SK-N-DZ (cell line): ENCODE results near the gene ALDH1L1.

Experiments
- DNase-seq: peaks from one replicate; pipeline ENCODE4 v3.0.0-alpha.2; 2015; ENCODE audit warnings: low spot score

ALDH1L1 gene

DNA sequence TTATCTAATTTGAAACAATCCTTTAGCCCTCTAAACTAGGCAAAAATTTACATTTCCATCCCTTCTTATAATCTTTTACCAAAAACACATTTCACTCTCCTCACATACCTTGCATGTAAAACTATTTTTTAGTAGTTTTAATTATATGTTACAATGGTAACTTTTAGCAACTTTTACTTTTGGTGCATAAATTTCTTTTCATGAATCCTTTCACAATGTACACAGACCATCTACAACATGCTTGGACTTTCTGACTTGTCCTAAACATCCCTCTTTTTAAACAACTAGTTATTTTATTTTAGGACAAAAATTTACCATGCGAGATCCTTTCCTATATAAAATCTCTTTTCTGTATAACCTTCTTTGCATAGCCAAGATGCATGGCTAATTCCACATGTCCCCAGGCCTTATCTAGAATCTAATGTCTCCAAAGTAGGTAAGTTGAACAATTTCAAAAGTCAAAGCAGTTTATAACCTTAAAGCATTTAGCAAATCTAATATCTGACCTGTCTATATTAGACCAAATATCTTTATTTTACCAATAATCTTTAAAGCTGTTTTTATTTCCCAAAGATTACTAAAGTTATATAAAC is 14.4 kb upstream of the ALDH1L1 start:
- DNase-seq, result no peak

DNA sequence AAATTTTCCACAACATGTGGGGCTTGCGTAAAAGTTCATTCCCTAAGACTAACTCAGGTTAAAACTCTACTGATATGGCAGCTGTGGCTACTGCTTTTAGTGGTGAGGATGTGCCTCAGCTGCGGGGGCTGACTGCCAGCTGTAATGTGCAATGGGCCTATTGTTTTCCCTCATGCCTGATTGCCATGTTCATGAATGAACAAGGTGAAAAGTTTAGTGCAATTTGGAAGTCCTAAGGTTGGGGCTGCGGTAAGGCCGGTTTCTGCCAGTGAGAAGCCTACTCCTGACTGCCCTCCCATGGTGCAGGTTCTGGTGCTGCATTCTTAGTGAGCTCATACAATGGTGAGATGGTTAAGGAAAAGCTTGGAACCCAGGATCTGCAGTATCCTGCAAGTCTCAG is 10.9 kb upstream of the ALDH1L1 start:
- DNase-seq, result no peak

DNA sequence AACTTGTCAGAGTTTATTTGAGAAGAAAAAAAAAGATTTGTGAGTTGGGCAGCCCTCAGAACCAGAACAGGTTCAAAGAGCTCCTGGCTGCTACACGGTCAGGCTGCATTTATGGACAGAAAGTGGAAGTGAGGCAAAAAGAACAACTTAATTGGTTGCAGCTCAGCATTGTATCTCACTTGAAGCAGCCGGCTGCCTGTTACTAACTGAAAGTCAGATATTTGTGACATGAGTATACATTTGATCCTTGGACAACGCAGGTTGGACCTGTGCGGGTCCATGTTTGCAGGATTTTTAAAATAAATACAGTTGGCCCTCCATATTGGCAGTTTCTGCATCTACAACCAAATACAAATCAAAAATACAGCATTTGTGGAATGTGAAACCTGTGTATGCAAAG is 7.5 kb upstream of the ALDH1L1 start:
- DNase-seq, result no peak

DNA sequence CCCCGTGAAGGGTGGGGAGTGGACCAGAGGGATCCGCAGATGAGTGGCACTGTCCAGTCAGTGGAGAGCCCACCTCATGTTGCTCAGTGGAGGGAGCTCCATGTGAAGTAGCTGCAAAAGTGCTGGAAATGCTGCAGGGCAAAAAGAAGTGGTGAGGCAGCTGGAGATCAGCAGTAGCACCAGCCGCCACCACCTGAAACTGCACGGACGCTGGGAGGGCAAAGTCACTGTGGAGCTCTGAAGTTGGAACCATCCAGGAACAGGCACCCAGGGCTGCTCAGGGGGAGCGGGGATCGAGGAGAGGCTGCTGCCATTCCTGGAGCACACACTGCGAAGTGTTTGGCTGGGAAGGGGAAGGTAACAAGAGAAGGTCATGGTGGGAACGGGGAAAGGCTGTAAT is 6.4 kb upstream of the ALDH1L1 start:
- no peak for DNase-seq

DNA sequence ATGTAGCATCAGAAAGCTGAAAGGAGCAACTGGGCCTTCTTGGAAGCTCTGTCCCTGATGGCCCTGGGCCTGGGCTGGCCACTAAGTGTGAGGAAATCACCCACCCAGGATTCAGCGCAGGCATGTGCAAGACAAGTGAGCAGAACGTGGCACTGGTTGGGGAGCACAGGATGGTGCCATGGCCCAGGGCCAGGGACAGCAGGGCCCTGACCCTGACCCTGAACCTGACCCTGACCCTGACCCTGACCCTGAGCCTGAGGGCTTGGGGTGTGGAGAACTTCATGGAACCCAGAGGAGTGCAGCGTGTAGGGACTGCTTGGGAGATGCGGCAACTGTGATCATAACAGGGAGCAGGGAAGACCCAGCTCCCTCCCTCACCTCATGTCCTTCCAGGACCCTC is 5.9 kb upstream of the ALDH1L1 start:
- DNase-seq, result no peak

DNA sequence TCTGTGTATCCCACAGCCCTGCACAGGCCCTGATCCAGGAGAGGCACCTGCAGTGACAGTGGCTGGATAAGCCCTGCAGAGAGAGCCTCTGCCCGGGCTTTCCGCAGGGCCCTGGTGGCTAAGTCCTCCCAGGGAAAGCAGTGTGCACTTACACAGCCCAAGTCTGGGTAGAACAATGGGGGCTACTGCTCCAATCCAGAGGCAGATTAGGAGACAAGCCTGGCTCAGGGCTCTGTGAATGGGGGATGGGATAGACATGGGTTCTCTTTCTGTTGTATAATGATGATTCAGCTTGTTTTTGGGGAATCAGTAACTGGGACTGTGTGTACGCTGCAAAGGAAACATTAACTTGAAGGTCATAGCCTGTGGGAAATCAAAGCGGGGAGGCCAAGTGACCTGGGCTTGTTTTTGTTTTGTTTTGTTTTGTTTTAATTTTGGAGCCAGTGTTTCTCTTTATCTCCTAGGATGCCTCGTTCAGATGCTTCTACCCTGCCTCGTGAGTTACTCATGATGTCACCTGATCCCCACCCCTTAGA is 4.1 kb upstream of the ALDH1L1 start:
- no peak for DNase-seq

DNA sequence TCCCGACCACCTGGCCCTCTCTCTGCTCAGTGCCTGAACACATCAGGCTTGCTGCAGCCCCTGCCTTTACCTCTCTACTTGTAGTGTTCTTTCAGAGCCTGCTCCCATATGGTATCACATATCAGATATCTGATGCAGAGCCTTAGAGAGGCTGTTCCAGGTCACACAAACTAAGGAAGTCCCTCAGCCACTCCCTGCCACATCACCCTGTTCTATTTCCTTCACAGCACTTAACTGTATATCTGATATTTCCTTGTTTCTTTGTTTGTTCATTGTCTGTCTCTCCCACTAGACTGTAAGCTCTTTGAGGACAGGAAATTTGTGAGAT is 976 bp upstream of the ALDH1L1 start:
- no peak for DNase-seq

DNA sequence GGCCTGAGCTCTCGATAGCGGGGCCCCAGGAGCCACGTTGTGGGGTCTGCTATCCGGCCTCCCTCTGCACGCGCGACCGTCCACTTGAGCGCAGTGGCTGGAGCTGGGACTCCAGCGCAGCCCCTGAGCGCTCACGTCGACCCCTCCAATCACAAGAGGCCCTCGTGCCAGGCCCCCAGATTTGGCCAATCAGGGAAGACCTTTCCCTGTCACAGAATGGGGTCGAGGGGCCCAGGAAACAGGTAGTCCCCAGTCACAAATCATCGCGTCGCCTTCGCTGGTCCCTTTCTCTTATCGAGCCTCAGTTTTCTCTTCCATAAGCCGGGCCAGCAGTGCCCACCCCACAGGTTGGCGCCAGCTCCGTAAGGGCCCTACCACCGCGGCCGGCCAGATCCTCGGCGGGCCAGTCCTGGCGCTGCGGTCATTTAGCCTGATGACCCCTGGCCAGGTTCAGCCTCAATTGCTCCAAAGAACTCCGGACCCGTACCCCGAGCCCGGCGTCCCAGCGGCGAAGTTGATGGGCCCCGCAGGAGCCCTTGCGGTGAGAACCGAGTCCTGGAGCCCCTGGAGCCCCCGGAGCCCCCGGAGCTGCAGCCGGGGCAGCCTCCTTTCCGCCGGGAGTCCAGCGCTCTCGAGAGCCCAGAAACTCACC is 435 bp downstream of the ALDH1L1 start:
- DNase-seq, result no peak

DNA sequence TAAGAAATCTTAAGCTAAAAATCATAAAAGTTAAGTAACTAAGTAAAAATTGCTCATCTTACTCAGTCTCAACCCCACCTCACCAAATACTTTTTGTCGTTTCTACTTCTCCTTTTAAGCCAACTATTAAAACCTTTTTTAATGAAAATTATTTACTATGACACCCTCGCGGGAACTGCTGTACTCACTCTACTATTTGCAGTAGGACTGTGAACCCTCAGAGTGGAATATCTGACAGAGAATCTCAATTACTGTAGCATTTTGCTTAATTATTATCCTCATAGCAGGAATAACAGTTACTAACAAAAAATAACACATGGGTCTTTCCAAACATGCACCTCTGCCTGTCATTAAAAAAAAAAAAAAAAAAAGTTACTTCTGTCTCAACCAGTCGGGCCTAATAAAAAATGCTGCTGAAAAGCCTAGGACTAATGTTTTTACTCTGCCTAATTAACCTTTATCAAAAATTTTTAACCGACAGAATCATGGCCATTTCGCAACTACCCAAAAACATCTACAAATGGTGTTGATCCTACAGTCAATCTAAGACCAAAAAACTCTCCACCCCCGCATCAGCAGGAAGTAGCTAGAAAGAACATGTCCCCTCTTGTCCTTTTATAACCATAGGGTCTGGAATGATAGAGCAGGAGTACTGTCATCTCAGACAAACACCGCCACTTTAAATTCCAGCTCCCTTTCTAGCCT is 10.2 kb downstream of the ALDH1L1 start:
- no peak for DNase-seq

DNA sequence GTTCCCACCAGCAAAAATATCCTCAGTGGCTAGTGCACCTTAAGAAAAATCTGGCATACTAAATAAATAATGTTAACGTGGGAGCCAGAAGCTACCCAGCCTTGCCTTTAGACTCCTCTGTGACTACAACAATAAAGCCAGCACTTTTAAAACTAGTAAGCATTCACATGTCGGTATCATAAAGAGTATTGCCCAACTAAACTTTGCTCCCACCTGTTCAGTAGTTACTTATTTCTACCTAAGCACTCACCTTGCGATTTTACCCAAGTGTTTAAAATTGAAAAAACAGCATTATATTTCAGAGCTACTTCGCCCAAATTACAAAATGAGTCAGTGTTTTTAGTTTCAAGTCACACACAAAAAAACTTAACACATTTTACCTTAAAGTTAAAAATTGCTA is 12.8 kb downstream of the ALDH1L1 start:
- no peak for DNase-seq

DNA sequence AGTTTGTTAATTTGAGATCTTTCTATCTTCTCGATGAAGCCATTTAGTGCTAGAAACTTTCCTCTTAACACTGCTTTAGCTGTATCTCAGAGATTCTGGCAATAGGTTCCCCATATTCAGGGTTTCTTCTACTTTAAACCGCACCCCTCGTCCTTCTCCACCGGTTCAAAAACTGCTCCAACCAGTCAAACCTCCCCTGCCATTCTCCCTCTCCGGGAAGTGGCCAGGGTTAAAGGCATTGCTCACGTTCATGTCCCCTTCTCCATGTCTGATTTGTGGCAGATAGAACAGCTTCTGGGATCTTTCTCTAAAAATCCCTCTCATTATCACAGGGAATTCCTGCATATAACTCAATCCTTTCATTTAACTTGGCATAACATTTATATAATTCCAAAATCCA is 14.4 kb downstream of the ALDH1L1 start:
- DNase-seq, result no peak

DNA sequence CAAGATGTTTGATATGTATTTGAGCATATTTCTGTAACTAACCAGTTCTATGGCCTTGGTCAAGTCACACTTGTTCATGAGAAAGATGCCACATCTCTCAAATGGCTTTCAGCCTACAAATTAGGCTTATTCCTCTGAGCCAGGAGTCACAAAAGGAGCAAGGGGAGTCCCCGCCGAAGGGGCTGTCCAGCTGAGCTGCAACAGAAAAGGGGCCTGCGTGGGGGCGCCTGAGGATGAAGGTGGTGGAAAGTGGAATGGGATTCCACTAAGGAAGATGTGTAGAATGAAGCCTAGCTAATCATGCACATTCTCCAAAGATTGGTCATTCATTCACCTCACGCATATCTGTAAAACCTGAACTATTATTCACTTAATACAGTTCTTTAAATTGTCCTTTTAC is 19.1 kb downstream of the ALDH1L1 start:
- no peak for DNase-seq

DNA sequence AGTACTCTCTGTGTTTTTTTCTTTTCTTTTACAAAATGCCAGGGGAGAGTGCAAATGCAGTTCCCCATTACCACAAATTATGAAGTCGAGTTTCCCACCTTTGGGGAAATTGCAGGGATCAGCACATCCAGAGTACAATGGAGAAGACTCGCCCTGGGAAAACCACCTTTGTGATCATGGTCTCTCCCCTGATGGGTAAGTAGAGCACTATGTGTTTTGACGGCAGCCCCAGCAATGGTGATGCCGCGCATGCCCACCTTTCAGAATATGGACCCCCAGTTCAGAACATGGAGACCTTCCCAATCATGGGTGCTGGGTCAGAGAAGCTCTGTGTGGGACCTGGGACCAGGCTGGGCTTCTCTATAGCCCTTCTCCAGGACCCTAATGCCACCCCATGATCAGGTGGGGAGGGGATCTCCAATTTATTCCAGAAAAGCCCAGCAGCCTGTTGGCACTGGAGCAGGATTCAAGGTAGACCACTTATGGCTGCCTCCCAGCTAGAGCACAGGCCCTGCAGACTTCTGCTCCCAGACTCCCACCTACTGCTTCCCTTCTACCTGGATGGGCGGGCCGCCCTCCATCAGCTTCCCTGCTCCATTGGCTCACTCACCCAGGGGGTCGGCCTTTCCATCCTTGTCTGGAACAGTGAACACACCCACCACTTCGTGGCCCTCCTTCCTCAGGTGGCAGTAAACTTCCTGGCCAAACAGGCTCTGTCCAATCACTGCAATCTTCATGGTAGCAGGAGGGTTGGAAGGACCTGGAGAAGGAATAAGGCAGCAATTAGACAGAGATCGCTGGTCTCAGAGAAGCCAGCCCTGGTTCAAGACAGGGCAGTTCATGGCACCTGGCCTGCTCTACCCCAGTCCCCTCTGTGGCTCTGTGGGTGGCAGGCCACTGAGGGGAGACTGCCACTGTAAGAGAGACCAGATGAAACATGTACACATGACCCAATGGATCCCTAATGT is 19.9 kb downstream of the ALDH1L1 start:
- DNase-seq, result no peak

DNA sequence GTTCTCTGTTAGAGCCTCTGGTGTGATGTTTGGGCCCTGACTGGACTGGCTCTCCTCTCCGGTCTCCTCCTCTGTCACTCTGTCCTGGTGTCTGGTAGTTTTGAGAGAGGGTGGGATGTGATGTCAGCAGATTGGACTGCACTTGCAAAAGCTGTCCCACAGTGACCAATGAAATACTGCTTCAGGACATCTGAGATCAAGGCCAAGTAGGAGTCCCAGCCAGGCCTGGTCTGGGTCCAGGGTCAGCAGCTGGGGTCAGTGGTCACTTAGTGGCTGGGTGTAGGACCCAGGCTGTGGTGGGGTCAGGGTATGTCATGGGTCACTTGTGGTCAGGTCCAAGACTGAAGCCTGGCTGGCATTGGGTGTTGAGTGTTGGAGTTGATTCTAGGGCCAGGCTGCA is 20.9 kb downstream of the ALDH1L1 start:
- DNase-seq, result no peak

DNA sequence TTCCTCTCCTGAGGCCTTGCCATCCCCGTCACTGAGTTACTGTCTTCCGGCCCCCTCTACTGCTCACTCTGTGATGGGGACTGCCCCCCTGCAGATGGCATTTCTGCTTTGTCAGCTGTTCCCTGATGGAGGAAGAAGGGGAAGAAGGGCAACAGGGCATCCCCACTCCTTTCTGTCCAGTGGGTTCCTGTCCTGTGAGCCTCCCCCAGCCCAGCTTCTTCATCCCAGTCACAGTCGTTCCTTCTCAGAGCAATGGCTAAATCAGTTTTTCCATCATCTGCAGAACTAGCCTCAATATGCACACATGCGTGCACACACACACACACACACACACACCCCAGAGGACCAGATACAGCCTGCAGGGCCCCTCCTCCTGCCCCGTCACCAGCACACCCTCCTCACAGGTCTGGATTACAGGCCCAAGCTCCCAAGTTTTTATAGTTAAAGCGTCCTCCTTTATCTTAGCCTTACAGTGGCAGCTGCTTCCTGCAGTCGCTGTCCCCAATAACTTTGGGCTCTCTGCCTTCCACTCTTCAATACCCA is 21.4 kb downstream of the ALDH1L1 start:
- no peak for DNase-seq

DNA sequence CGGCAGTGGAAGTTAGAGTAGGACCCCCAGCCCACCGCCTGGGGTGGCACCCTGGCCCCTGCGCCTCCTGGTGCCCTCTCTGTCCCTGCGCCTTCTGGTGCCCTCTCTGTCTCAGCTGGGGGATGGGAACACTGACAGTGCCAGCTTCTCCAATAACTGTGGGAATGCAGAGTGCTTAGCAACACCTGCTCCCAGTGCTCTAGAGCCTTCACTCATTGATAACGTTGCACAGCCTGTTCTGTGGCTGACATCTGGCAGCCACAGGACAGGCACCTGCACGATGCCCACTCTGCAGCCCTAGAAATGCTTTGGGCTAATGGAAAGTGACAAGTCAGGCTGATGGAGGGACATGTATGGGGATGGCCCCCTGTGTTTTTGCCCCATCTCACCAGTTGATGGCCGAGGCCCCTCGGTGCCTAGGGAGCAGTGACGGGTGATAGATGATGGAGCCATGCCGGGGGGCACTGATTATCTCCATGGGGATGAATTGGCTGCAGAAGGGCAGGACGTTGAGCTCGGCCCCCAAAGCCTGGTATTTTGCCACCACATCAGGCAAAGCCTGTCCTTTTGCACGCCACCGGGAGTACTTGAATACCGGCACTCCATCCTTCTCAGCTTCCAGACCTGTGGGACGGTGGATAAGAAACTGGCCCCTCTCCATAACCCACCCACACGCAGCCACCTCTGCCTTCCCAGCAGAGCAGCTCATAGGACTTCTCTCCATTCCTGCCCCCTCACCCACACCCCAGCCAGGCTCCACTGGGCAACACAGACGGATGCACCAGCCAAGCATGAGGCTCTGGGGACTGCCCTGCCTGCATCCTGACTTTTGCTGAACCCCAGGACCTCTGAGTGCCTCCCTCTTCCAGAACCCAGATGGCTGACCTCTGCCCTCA is 22.1 kb downstream of the ALDH1L1 start:
- DNase-seq, result no peak

DNA sequence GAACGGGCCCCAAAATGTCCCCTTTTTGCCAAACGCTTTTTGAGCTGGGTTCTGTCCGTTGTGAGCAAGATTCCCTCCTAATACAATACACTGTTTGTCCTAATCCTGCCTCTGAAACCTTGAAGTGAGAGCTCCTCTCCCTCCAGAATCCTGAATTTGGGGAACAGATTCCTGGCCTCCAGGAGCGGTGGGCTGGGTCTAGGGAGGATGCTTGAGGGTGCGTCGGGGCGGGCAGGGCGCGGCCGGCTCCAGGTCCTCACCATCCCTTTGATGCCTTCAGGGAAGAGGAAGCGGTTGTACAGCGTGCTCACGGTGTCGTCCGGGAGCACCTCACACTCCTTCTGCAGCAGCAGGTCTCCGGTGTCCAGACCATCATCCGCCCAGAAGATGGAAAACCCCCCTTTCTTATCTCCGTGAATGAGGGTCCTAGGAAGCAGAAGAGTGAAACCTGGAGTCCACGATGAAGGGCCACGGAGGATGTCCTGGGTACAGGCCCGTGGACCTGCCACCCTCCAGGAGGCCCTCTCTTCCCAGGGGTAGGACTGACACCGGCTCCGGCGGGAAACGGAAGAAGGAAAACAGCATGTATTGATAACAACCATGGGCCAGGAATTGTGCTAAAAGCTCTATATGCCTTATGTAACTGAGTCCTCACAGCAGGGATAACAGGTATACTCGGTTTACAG is 23.2 kb downstream of the ALDH1L1 start:
- DNase-seq, result no peak

DNA sequence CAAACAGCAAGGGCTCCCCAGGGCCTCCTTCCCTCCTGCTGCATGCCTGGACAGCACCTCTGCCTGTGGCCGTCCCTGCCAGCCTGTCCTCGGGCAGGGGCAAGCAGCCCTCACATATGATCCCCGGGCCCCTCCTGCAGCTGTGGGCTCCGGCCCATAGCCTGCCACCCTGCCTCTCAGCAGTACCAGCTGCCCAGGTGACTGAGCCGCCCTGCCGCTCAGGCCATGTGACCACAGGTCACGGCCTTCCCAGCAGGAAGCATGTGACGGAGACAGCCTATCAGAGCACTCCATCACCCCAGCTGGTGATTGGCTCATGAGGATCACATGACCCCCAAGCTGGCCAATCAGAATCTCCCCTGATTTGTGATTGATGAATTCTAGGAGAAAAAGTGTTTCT is 23.9 kb downstream of the ALDH1L1 start:
- DNase-seq, result no peak

DNA sequence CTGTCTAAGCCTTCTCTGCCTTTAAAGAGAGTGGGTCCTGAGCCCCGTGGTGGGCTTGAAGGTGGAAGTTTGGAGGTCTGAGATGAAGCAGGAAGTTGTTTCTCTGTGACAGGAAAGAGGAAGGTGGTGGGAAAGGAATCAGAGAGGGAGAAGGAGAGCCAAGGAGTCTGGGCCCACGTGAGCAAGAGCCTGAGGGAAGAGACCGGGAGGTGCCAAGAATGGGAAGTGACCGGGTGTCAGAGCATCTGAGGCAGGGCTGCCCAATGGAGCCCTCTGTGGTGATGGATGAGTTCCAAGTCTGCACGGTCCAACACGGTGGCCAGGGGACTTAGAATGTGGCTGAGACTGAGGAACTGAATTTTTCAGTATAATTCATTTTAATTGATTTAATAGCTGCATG is 24.6 kb downstream of the ALDH1L1 start:
- DNase-seq, result no peak

DNA sequence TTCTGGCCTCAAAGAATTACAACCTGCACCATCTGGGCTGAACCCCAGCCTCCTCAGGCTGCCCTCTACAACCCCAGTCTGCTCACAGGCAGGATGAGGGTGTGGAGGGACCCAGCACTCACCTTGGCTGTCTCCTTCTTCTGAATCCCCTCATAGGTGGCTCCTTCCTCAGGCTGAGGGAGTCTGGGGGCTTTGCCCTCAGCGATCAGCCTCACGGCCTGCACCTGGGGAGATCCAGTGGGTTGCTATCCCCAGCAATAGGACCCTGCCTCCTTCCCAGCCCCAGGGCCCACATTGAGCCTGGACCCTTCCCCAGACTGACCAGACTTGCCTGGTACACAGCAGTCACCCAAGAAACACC is 25.1 kb downstream of the ALDH1L1 start:
- DNase-seq, result no peak
